Astrocyte of the spinal cord (primary cell): ENCODE results near the gene MAGI2.

ENCODE experiments used
- DNase-seq: peaks from one replicate; pipeline ENCODE4 v3.0.0; 2011; ENCODE audit warnings: low read depth, low spot score
- H3K4me3 ChIP-seq: 2 replicates; pipeline ENCODE4 v1.5.1; 2011; ENCODE audit warnings: low read depth, mild to moderate bottlenecking, low read length, moderate library complexity
- in situ Hi-C: cut with HindIII; loops from 2 replicates; pipeline ENCODE4 v1.10.0; 2017; ENCODE audit warnings: low sequenced_read_pairs
- TF ChIP-seq, protein P1 (sequence below): IDR thresholded peaks from 2 replicates; pipeline ENCODE4 v1.5.1; 2012; ENCODE audit warnings: low read depth, mild to moderate bottlenecking, low read length, inconsistent platforms

The MAGI2 gene

GRCh38 chr7:78490524-78490923 is 962.9 kb downstream of the MAGI2 start:
- DNase-seq: no peak
- in situ Hi-C loops: no loop called here
- H3K4me3 ChIP-seq: no peak overlapping the region
- TF ChIP-seq, protein P1, sequence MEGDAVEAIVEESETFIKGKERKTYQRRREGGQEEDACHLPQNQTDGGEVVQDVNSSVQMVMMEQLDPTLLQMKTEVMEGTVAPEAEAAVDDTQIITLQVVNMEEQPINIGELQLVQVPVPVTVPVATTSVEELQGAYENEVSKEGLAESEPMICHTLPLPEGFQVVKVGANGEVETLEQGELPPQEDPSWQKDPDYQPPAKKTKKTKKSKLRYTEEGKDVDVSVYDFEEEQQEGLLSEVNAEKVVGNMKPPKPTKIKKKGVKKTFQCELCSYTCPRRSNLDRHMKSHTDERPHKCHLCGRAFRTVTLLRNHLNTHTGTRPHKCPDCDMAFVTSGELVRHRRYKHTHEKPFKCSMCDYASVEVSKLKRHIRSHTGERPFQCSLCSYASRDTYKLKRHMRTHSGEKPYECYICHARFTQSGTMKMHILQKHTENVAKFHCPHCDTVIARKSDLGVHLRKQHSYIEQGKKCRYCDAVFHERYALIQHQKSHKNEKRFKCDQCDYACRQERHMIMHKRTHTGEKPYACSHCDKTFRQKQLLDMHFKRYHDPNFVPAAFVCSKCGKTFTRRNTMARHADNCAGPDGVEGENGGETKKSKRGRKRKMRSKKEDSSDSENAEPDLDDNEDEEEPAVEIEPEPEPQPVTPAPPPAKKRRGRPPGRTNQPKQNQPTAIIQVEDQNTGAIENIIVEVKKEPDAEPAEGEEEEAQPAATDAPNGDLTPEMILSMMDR: no peak

DNA sequence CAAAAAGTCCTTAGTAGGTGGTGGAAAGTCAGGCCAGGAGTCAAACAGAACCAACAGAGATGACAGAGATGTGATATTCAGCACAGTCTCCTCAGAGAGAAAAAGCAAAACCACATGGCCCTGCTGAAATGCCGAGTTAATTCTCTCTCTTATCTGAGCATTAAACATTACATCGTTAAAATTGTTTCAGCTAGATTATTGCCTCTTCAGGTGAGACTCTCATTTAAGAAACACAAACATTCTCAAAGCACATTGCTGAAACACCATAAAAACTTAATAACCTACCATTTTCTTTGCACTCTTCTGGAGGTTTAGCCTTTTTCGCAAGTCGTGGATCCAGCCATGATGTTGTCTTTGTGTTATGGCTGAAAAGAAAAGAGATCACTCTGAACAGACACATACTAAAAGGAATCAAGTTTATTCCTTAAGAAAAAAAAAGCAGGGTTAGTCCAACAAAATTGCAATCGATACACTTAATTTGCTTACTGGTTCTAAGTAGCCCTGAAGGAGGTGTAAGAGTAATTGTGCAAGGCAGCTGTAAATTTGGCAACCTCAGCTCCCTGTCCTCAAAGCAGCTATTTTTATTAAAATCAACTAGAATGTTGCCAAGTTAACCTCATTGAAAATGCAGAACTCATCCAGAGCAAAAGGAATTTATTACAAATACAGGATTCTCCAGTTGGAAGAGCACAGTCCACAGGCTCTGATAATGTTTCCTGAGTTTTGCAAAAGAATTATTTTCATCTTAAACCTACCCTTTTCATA is 963.8 kb downstream of the MAGI2 start:
- in situ Hi-C loops: no loop called here
- no peak overlapping the region for H3K4me3 ChIP-seq
- TF ChIP-seq, protein P1: no peak
- DNase-seq: no peak

DNA sequence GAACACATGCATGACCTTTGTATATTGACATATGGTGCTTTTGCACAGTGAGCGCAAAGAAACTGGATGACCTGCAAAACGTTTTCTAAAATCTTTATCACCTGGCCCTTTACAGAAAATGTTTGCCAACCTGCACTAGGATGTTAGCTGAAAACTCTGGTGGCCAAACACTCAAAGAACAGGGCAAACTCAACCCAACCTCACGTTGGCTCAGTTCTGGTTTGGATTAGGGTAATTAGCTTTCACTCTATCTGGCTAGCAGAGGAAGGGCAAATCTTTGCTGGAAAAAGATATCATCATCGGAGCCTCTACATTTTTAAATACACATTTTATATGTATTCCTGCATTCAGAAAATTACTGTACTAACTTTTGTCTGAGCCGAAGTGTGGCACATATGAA is 966.0 kb downstream of the MAGI2 start:
- no peak for DNase-seq
- H3K4me3 ChIP-seq: no peak overlapping the region
- in situ Hi-C loops: no loop called here
- TF ChIP-seq, protein P1: no peak

GRCh38 chr7:78479348-78479747 is 974.1 kb downstream of the MAGI2 start:
- DNase-seq: no peak
- H3K4me3 ChIP-seq: no peak overlapping the region
- in situ Hi-C loops: no loop called here
- TF ChIP-seq, protein P1: no peak

- no peak for DNase-seq
- no peak overlapping the region for H3K4me3 ChIP-seq
- TF ChIP-seq, protein P1: no peak
- in situ Hi-C loops: no loop called here
Observed at GRCh38 chr7:78476851-78477405, 976.5 kb downstream of the MAGI2 start.

- H3K4me3 ChIP-seq: no peak overlapping the region
- DNase-seq: no peak
- TF ChIP-seq, protein P1: no peak
- in situ Hi-C loops: no loop called here
Observed at GRCh38 chr7:78473571-78474301, 979.7 kb downstream of the MAGI2 start.
